HG03175 (cell line): Measurements from ENCODE around the gene KRT33B.

Source experiments
- ATAC-seq: cut with Tn5 transposase; IDR thresholded peaks from one replicate; pipeline ENCODE4 v1.9.1; 2021; ENCODE audit warnings: mild to moderate bottlenecking, moderate library complexity; ENCODE audit not compliant: unreplicated experiment

KRT33B gene

DNA sequence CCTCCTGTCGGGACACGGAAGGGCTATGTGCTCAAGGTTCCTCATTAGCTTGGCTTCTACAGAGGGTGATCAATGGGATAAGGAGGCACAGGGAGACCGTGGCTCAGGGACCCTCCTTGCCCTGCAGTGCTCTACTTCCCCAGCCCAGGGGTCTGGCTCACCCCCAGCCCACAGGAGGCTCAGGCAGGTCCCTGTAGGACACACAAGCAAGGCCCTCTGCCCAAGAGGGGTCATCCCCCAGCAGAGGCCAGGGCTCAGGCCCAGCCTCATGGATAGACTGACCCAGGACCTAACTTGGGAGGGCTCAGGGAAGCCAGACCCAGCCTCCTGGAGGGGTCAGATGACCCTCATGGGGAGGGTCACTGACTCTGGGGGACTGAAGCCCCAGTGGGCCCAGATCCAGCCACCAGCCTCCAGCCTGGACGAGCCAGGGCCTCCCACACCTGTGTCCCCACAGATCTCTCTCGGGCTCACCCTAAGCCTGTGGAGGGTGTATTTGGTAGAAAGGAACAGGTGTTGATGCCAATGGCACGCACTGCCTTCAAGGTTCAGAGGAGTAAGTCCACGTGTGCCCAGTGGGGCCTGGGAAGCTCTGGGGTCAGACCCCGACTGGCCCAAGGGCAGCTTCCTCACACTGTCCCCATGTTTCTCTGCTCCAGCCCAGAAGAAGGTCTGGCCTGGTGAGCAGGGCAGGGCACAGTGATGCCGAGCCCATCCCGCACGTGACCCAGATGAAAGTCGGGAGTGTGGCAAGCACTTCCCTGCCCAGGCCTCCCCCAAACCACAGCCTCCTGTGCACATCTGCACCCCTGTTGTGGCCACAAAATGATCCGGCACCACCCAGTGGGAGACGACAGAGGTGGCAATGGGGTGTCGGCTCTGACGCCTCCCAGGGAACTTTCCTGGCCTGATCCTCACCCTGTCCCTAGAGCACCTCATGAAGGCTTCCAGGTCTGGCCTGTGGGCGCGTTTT is 43.2 kb downstream of the KRT33B start:
- ATAC-seq = no peak

DNA sequence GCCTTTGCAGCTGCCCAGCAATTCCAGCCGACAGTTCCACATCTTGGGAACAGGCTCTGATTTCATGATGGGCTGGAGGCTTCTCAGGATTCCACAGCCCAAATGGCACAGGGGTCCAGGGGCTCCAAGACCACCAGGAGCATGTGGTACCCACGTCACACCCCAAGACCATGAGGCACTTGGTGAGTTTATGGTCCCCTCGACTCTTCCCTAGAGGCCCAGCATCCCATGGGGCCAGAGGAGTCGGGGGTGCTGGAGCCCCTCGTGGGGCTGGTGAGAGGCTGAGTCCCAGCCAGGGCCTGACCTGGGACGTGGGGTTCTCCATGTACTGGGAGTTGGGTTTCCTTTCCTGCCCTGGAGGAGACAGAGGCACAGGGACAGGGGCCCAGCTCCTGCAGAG is 44.0 kb downstream of the KRT33B start:
- no peak for ATAC-seq

DNA sequence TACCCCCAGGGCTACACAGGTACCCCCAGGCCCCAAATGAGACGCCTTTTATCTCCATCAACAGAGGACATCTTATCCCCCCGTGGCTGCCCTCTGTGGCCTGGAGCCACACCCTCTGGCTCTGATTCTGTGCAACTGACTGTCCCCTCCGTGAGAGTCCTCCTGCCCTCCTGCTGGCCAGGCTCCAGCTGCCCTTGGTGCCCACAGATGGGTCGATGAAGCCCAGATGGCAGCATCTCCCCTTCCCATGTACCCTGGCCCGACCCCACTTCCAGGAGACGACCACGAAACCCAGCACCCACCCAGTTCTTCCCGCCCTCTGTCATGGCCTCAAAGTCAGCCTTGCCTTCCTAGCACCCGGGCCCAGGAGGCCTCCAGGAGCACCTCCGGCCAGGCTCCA is 44.5 kb downstream of the KRT33B start:
- ATAC-seq = no peak

DNA sequence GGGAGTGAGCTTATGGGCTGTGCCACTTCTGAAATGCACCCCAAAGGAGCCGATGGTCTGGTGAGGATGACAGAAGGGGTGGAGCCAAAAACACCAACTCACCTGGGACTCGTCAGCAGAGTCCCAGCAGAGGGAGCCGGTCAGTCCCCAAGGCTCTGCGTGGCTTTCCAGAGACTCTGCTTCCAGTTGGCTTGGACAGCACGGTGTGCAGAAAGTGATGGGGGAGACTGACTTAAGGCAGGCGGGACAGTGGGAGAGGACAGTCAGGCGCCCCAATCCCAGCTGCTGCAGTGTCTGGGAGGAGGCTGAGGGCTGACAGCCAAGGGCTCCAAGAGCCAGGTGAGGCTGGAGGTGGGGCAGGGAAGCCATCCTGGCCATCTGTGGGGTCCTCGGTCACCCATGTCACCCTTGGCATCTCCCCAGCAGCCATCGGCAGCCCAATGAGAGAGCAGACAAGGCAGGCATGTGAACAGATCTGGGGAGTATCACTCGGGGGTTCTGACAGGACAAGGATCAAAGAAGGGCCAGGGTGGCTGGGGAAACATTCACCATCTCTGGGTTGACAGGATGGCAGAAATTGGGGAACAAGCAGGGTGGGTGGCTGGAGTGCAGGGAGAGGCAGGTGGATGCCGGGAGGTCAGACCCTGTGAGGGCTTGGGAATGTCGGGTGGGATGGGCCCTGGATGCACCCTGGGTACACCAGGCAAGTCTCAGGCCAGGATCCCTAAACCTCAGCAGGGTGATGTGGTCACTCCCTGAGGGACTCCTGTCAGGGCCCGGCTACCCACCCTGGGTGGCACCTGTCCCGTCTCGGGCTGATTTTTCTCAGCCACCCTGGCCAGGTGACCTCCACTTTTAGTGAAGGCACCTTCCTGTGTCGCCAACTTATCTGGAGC is 45.2 kb downstream of the KRT33B start:
- ATAC-seq = no peak

DNA sequence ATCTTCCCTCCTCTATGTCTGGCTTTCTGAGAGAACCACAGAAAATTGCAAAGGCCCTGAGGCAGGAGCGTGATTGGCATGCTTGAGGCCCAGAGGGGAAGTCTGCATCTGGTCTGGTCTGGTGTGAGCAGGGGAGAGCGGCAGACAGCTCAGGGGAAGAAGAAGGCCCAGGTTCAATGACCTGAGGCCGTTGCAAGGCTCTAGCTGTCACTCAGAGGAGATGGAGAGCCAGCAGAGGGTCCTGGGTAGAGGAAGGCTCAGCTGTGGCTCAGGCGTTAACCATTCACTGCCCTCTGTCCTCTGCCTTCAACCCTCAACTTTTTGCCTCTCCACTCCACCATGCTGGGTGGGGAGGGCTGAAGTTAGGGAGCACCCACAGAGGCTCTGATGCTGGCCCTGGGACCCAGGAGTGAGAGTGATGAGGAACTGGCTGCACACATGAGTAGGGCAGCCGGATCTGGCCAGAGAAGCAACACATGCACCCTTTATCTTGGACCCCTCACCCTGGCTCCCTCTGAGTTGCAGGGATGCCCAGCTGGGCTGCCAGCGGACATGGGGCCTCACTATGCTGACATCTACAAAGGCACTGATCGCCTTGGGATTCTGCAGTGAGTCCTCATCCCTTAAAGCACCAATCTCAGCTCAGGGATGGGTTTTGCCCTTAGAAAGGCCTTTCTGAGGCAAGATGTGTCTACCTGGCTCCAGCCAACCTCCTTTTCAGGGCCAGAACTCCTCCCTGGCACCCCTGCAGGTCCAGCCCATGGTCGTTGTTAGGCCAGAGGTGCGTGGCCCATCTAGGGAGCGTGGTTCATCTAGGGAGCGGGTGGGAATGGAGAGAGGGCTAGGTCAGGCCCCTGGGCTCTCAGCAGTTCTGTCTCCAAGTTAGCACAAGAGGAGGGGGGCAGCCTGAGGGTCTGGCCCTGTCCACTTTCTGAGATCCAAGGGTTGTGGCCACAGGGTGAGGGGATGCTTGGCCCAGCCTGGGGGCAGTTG is 46.4 kb downstream of the KRT33B start:
- no peak for ATAC-seq

DNA sequence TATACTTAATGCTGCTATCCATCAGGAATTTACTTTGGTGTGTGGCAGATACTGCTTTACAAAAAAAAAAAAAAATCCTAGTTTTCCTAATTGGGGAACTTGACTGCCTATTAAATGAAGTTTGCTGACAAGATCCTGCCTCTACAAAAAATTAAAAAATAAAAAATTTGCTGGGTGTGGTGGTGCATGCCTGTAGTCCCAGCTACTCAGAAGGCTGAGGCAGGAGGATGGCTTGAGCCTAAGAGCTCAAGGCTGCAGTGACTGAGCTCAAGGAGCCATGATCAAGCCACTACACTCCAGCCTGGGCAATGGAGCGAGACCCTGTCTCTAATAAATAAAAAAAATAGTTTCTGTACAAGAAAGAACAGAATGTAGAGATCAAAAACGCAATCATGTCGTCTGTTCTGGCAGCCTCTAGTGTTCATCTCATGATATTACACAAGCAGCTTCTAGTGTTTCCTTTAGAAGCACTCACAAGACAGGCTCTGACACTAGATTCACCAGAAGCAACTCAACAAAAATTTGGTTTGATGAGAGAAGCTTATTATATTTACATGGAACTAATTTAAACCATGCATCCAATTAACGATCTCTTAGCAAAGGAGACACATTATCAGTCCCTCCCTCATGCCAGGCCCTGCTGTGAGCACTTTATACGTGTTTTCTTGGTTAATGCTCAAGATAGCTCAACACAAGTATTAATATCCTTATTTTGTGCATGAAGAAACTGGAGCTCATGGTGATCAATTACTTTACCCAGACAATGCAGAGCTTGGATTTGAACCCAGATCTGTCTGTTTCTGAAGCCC is 47.3 kb downstream of the KRT33B start:
- no peak for ATAC-seq

DNA sequence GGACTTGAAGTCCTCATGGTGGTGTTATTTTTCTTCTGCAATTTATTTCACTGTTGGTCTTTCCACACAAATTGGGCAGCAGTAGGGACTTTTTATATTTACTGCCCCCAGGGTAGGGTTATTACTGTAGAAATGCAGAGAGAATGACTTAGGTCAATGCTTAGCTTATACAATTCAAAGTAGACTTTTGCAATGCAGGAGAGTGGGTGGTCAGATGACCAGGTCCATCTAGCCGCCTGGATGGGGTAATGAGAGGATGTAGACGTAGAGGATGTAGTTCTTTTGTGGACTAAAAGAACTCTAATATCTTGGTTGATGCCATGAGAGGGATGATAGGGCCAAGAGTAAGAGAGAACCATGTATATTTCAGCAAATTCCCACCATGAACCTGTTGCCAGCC is 51.4 kb downstream of the KRT33B start:
- ATAC-seq = no peak

DNA sequence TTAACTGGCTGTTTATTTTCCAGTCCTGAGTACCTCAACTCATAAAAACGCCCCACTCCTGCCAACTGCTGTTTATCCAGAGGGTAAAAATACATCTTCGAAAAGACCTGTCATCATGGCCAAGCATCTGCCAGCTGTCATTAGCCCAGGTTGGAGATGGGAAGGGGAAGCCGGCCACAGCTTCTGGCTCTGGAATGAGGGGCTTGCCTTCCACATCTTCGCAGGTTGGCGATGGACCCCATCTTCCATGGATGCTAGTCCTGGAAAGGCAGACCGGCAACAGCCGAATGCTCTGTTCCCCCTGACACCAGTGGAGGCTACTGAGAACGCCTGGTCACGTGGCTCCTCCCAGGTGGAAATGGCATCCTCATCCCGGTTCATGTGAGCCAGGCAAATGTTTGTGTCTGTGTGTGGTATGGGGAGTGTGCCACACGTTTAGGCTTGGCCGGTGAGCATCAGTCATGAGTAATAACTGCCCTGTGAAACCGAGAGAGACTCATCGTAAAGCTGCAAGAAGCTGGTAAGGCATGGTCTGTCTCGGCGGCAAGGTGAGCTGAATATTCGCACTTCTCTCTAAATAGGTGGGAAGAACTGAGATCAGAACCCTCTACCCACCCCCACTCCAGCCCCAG is 53.7 kb downstream of the KRT33B start:
- no peak for ATAC-seq

DNA sequence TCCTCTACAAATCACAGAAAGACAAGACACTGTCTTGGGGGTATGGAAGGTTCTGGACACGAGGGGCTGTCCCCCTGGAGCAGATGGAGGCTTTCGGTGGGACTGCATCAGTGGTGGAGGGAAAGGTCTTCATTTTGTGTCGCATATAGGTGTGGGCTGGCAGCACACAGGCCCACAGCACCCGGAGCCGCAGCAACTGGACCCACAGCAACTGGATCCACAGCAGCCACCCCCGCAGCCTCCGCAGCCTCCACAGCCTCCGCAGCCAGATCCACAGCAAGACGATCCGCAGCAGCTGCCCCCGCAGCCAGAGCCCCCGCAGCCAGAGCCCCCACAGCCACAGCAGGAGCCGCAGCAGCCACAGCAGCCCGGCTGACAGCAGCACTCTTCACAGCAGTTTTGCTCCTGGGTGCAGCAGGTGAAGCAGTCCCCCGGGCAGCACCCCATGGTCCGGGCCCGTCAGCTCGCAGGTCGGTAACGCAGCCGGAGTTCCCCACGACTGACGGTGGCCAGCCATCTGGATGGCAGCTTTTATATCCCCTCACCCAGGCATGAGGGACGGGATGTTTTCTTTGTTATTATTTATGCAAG is 54.3 kb downstream of the KRT33B start, which contains the start of gene KRTAP17-1:
Gene KRTAP17-1 (minus strand): TSS at position 507 of the 591 bp plus-strand sequence. CDS start 60 bp downstream, at position 447.
- ATAC-seq = no peak
